H1 (cell line): ENCODE data around the gene FGF5. TPM values are rescaled to one million over a fixed set of nuclear protein-coding genes. Genes with fewer than 3 reads are reported as not detected.

Source experiments
- EGR1 ChIP-seq: IDR thresholded peaks from 2 replicates; pipeline ENCODE4 v1.6.1; 2011; ENCODE audit warnings: low read depth, low read length, borderline replicate concordance
- polyA plus RNA-seq, 7 experiments: library from polyadenylated mRNA; depleted of rRNA in 3 of 7; stranded (reverse) in 5 of 7; unstranded in 2 of 7; fragments of >200 nt in 5 of 7; fragments of 200-250 nt in 2 of 7; gene quantifications; 1 replicate in 5 of 7; 2 replicates in 1 of 7; 4 replicates in 1 of 7; pipeline versions ENCODE4 v1.2.1 to v1.2.3, GENCODE V29; 2011 to 2013; ENCODE audit warnings: missing spikeins in 2 of 7, mixed read lengths in 2 of 7
- total RNA-seq: library from RNA; stranded (reverse); fragmentation: NEBNext Ultra II Directional; extraction: Animal tissue kit (Norgen Biotek cat#: 25700); gene quantifications from 2 replicates; pipeline ENCODE4 v1.2.1, GENCODE V29; 2021
- TF ChIP-seq, protein P1 (sequence below): IDR thresholded peaks from 2 replicates; pipeline ENCODE4 v1.6.1; 2012; ENCODE audit warnings: inconsistent platforms

Gene FGF5
- total and polyA plus RNA-seq, 2 of the 8 experiments (the other 6 are each of a cell fraction or from before 2014, with no cell fraction given), result not detected

DNA sequence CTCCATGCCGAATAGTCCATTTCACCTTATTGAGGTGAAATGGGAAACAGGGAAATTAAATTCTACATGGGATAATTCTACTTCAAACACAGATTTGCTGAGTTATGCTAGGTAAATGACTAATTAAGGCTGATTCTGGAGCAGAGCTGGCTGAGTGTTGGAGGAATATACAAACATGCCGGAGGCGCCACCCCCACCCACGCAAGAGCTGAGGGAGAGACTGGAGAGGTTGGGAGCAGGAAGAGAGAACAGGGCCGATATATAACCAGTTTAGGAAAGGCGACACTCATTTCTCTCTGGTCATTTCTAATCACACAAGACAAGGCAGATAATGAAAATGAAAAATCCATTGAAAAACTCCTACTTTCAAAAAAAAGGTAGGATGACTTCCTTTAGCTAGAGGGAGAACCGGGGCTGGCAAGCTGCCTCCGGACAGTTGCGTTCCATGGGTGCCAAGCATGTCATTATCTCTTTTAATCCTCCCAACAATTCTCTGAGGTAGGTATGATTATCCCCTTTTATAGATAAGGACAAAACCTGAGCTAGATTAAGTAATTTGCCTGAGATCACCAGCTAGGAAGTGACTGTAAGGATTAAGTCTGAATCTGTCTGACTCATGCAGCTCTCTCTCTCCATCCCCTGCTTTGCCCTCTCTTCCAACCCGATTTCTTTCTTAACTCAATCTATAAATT lies 41.5 kb downstream of the FGF5 start (continued):
- TF ChIP-seq, protein P1, sequence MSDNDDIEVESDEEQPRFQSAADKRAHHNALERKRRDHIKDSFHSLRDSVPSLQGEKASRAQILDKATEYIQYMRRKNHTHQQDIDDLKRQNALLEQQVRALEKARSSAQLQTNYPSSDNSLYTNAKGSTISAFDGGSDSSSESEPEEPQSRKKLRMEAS, result no peak
- no peak for TF ChIP-seq EGR1
